ENCODE measurements around the gene SPINK13. TPM values are rescaled to one million over a fixed set of nuclear protein-coding genes. Genes with fewer than 3 reads are reported as not detected.

Gene SPINK13
- total and polyA plus RNA-seq, 2 of the 8 experiments (the other 6 are each of a cell fraction or from before 2014, with no cell fraction given), result not detected

DNA sequence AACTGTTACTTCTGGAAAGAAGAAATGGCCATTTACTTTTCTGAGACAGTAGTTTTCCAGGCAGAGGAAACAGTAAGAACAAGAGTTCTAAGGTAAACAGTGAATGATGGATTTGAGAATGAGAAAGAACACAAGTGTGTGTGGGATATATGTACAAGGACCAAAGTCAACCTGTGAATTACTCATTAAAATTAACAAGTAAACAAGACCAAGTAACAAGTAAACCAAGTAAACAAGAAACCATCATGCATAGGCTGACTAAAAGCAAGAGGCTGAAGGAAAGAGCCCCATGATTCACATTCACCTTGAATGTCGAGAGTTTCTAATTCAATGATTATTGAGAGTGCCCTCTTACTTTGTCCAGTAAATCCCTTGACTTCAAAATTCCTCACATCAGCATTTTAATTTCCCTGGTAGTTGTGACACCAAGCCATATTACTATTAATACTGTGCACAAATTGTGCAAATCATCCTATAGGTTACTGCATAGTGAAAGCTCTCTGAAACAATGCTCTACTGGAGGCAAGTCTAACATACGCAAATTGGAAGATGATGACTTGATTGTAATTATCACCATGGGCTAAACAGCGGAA lies 40.1 kb upstream of the SPINK13 start (continued):
- no peak for TF ChIP-seq KDM4A (IDR thresholded peaks at IDR 0.05; ENCODE audit: low read depth, low read length, severe bottlenecking)
- no peak for TF ChIP-seq TCF12 (IDR thresholded peaks at IDR 0.05; ENCODE audit: low read depth, low read length)
- TF ChIP-seq POLR2AphosphoS5 (IDR thresholded peaks at IDR 0.05; ENCODE audit: low read depth, low read length), result no peak
- TF ChIP-seq NRF1 (IDR thresholded peaks at IDR 0.05; ENCODE audit: low read depth, low read length), result no peak
- no peak for TF ChIP-seq BRCA1 (IDR thresholded peaks at IDR 0.05; ENCODE audit: low read depth, low read length)
